T-helper 1 cell treated with Interleukin-12 subunit alpha and Interleukin-12 subunit beta and Interleukin-4 antibody, amounts not matched to agents 30 μg/mL and 1 μg/mL, for 36 hours (primary cell): ENCODE measurements around the gene FGF1.

Experiments
- H3K27ac Mint-ChIP-seq: one replicate; pipeline ENCODE4 v1.8.0; 2021; ENCODE audit warnings: mild to moderate bottlenecking, mixed read lengths
- H3K27me3 Mint-ChIP-seq: one replicate; pipeline ENCODE4 v1.8.0; 2021; ENCODE audit warnings: low read depth, mixed read lengths
- H3K36me3 Mint-ChIP-seq: one replicate; pipeline ENCODE4 v1.8.0; 2021; ENCODE audit warnings: low read depth, mixed read lengths
- H3K4me1 Mint-ChIP-seq: one replicate; pipeline ENCODE4 v1.8.0; 2021; ENCODE audit warnings: low read depth, mixed read lengths
- H3K4me3 Mint-ChIP-seq: one replicate; pipeline ENCODE4 v1.8.0; 2021; ENCODE audit warnings: mild to moderate bottlenecking, moderate library complexity, mixed read lengths
- H3K9me3 Mint-ChIP-seq: one replicate; pipeline ENCODE4 v1.8.0; 2021; ENCODE audit warnings: mixed read lengths

The FGF1 gene

GRCh38 chr5:142610176-142611001 is 75.5 kb downstream of the FGF1 start:
- Mint-ChIP-seq H3K27ac (no peak overlapping the region), H3K27me3 (peaks cover 18% of the 10 kb centered on the region), H3K4me1 (peaks cover 2% of the 10 kb centered on the region), H3K36me3 (no peaks in the 10 kb centered on the region), H3K9me3 (no peaks in the 10 kb centered on the region), H3K4me3 (no peak overlapping the region)

- no peak overlapping the region for H3K27ac Mint-ChIP-seq
- H3K9me3 Mint-ChIP-seq, result no peaks in the 10 kb centered on the region
- peaks cover 18% of the 10 kb centered on the region for H3K27me3 Mint-ChIP-seq
- peaks cover 2% of the 10 kb centered on the region for H3K4me1 Mint-ChIP-seq
- H3K4me3 Mint-ChIP-seq, result no peak overlapping the region
- H3K36me3 Mint-ChIP-seq, result no peaks in the 10 kb centered on the region
These were observed 76.7 kb downstream of the FGF1 start for GRCh38 chr5:142609142-142609541.

GRCh38 chr5:142608081-142608480 is 77.8 kb downstream of the FGF1 start:
- H3K27me3 Mint-ChIP-seq, result peaks cover 18% of the 10 kb centered on the region
- no peak overlapping the region for H3K4me3 Mint-ChIP-seq
- no peaks in the 10 kb centered on the region for H3K9me3 Mint-ChIP-seq
- peaks cover 2% of the 10 kb centered on the region for H3K4me1 Mint-ChIP-seq
- H3K36me3 Mint-ChIP-seq, result no peaks in the 10 kb centered on the region
- no peak overlapping the region for H3K27ac Mint-ChIP-seq

- Mint-ChIP-seq H3K4me3 (no peak overlapping the region), H3K9me3 (no peaks in the 10 kb centered on the region), H3K36me3 (no peaks in the 10 kb centered on the region), H3K27me3 (peaks cover 13% of the 10 kb centered on the region), H3K4me1 (no peaks in the 10 kb centered on the region), H3K27ac (no peak overlapping the region)
These were observed 80.3 kb downstream of the FGF1 start for GRCh38 chr5:142605611-142606010.

- H3K4me1 Mint-ChIP-seq, result no peaks in the 10 kb centered on the region
- H3K9me3 Mint-ChIP-seq, result no peaks in the 10 kb centered on the region
- no peak overlapping the region for H3K4me3 Mint-ChIP-seq
- H3K27me3 Mint-ChIP-seq, result peaks cover 14% of the 10 kb centered on the region
- no peaks in the 10 kb centered on the region for H3K36me3 Mint-ChIP-seq
- no peak overlapping the region for H3K27ac Mint-ChIP-seq
These were observed 83.1 kb downstream of the FGF1 start for GRCh38 chr5:142602720-142603245.

GRCh38 chr5:142601432-142601831 is 84.5 kb downstream of the FGF1 start:
- Mint-ChIP-seq H3K9me3 (no peaks in the 10 kb centered on the region), H3K27me3 (peaks cover 18% of the 10 kb centered on the region), H3K4me1 (no peaks in the 10 kb centered on the region), H3K4me3 (no peak overlapping the region), H3K36me3 (no peaks in the 10 kb centered on the region), H3K27ac (no peak overlapping the region)

- Mint-ChIP-seq H3K4me3 (no peak overlapping the region), H3K27me3 (peaks cover 18% of the 10 kb centered on the region), H3K9me3 (no peaks in the 10 kb centered on the region), H3K27ac (no peak overlapping the region), H3K36me3 (no peaks in the 10 kb centered on the region), H3K4me1 (no peaks in the 10 kb centered on the region)
These were observed 85.1 kb downstream of the FGF1 start for GRCh38 chr5:142600611-142601358.

GRCh38 chr5:142600092-142600491 is 85.8 kb downstream of the FGF1 start:
- Mint-ChIP-seq H3K9me3 (no peaks in the 10 kb centered on the region), H3K4me1 (no peaks in the 10 kb centered on the region), H3K4me3 (no peak overlapping the region), H3K27me3 (peaks cover 20% of the 10 kb centered on the region), H3K36me3 (no peaks in the 10 kb centered on the region), H3K27ac (no peak overlapping the region)

- Mint-ChIP-seq H3K27me3 (peaks cover 26% of the 10 kb centered on the region), H3K27ac (no peak overlapping the region), H3K36me3 (no peaks in the 10 kb centered on the region), H3K4me3 (no peak overlapping the region), H3K9me3 (no peaks in the 10 kb centered on the region), H3K4me1 (no peaks in the 10 kb centered on the region)
These were observed 87.6 kb downstream of the FGF1 start for GRCh38 chr5:142598338-142598700.

GRCh38 chr5:142597546-142598337 is 88.1 kb downstream of the FGF1 start:
- no peaks in the 10 kb centered on the region for H3K9me3 Mint-ChIP-seq
- peaks cover 32% of the 10 kb centered on the region for H3K27me3 Mint-ChIP-seq
- H3K27ac Mint-ChIP-seq, result no peak overlapping the region
- no peaks in the 10 kb centered on the region for H3K4me1 Mint-ChIP-seq
- no peak overlapping the region for H3K4me3 Mint-ChIP-seq
- no peaks in the 10 kb centered on the region for H3K36me3 Mint-ChIP-seq

- Mint-ChIP-seq H3K4me1 (no peaks in the 10 kb centered on the region), H3K9me3 (no peaks in the 10 kb centered on the region), H3K27me3 (peaks cover 37% of the 10 kb centered on the region), H3K36me3 (no peaks in the 10 kb centered on the region), H3K27ac (no peak overlapping the region), H3K4me3 (no peak overlapping the region)
These were observed 88.9 kb downstream of the FGF1 start for GRCh38 chr5:142597025-142597424.

- no peaks in the 10 kb centered on the region for H3K9me3 Mint-ChIP-seq
- no peaks in the 10 kb centered on the region for H3K36me3 Mint-ChIP-seq
- no peak overlapping the region for H3K27ac Mint-ChIP-seq
- no peaks in the 10 kb centered on the region for H3K4me1 Mint-ChIP-seq
- H3K4me3 Mint-ChIP-seq, result no peak overlapping the region
- H3K27me3 Mint-ChIP-seq, result peaks cover 53% of the 10 kb centered on the region
These were observed 93.5 kb downstream of the FGF1 start for GRCh38 chr5:142592365-142592764.

- no peaks in the 10 kb centered on the region for H3K4me1 Mint-ChIP-seq
- H3K4me3 Mint-ChIP-seq, result no peak overlapping the region
- no peaks in the 10 kb centered on the region for H3K36me3 Mint-ChIP-seq
- H3K9me3 Mint-ChIP-seq, result no peaks in the 10 kb centered on the region
- no peak overlapping the region for H3K27ac Mint-ChIP-seq
- H3K27me3 Mint-ChIP-seq, result peaks cover 54% of the 10 kb centered on the region
These were observed 95.2 kb downstream of the FGF1 start for GRCh38 chr5:142590451-142591231.

GRCh38 chr5:142589720-142590119 is 96.2 kb downstream of the FGF1 start:
- no peaks in the 10 kb centered on the region for H3K36me3 Mint-ChIP-seq
- H3K4me3 Mint-ChIP-seq, result no peak overlapping the region
- no peak overlapping the region for H3K27ac Mint-ChIP-seq
- peaks cover 52% of the 10 kb centered on the region for H3K27me3 Mint-ChIP-seq
- H3K4me1 Mint-ChIP-seq, result no peaks in the 10 kb centered on the region
- no peaks in the 10 kb centered on the region for H3K9me3 Mint-ChIP-seq
